GM12878 (cell line): Measurements from ENCODE around the gene USP34.

Experiments
- MYC ChIP-seq: IDR thresholded peaks from 2 replicates; pipeline ENCODE4 v1.6.1; 2011; ENCODE audit warnings: mild to moderate bottlenecking, low read length, moderate library complexity, inconsistent platforms; ENCODE audit not compliant: insufficient read depth, insufficient replicate concordance, insufficient read length, severe bottlenecking
- ZZZ3 ChIP-seq: IDR thresholded peaks from 2 replicates; pipeline ENCODE4 v1.6.1; 2011; ENCODE audit warnings: low read depth; ENCODE audit not compliant: control insufficient read depth, insufficient read length

GRCh38 chr2:61367177-61367576, 103.7 kb downstream of the USP34 start:
- no peak for TF ChIP-seq MYC
- TF ChIP-seq ZZZ3 = no peak
